Measurements from ENCODE around the gene NXF2. TPM values are rescaled to one million over a fixed set of nuclear protein-coding genes. Genes with fewer than 3 reads are reported as not detected.

Gene NXF2
- total RNA-seq, 2 donors from 2014 or later, result not detected

DNA sequence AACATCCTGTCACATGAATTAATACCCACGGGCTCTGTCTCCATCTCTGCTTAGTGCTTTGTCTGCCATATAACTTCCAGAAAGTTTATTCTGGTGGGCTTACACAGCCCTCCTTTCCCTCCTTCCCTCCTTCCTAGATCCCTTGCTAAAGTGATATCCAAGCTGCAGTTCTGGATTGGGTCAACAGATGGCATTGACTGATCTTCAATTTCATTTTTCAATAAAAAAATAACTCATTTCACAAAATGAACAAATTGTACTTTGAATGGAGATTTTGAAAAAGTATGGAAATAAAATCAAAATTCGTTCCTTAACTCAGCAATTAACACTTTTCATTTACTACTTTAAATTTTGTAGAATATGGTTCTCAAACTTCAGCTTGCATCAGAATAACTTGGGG is 94.9 kb downstream of the NXF2 start:
- Histone ChIP-seq H3K9me3 (no peaks in the 10 kb centered on the region), H3K4me3 (no peak overlapping the region), H3K4me1 (no peaks in the 10 kb centered on the region), H3K27ac (no peak overlapping the region), H3K27me3 (no peaks in the 10 kb centered on the region), H3K36me3 (no peaks in the 10 kb centered on the region)
- TF ChIP-seq, protein P1, sequence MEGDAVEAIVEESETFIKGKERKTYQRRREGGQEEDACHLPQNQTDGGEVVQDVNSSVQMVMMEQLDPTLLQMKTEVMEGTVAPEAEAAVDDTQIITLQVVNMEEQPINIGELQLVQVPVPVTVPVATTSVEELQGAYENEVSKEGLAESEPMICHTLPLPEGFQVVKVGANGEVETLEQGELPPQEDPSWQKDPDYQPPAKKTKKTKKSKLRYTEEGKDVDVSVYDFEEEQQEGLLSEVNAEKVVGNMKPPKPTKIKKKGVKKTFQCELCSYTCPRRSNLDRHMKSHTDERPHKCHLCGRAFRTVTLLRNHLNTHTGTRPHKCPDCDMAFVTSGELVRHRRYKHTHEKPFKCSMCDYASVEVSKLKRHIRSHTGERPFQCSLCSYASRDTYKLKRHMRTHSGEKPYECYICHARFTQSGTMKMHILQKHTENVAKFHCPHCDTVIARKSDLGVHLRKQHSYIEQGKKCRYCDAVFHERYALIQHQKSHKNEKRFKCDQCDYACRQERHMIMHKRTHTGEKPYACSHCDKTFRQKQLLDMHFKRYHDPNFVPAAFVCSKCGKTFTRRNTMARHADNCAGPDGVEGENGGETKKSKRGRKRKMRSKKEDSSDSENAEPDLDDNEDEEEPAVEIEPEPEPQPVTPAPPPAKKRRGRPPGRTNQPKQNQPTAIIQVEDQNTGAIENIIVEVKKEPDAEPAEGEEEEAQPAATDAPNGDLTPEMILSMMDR (IDR thresholded peaks at IDR 0.05), result no peak
- DNase-seq (ENCODE audit: low spot score), result no peak

DNA sequence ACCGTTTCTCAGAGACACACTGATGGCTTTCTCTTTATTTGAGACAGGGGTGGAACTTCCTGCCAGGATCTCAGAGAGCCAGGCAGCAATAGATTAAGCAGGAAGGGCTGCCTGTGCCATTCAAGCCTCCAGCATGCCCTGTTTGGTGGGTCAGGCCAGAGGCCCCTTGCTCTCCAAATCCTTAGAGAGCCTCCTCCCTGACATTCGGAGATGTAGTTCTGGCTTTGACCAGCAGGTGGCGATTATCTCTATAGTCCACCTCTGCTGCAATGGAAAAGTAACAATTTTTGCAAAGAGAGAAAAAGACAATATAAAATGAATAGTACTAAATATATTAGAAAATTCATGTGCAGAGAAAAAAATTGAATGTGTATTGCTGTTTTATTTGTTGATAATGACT is 98.9 kb downstream of the NXF2 start:
- DNase-seq (ENCODE audit: low spot score), result peak; percentile 73
- Histone ChIP-seq H3K4me3 (no peak overlapping the region), H3K36me3 (no peaks in the 10 kb centered on the region), H3K27ac (no peak overlapping the region), H3K4me1 (no peaks in the 10 kb centered on the region), H3K27me3 (no peaks in the 10 kb centered on the region), H3K9me3 (peaks cover 0 to 9% of the 10 kb centered on the region in 2 donors)
- TF ChIP-seq, protein P1 (IDR thresholded peaks at IDR 0.05), result peak; percentile 87 to 88

Other genes with a start within 250 kb of the NXF2 start
- 10 to 100 TPM in 1 of 2 donors, 1 to 10 TPM in 1; 9.6 to 20.8 TPM for gene TCEAL2, start 121.5 kb upstream of the NXF2 start, total RNA-seq
- gene TCEAL6, start 104.7 kb upstream of the NXF2 start, total RNA-seq, result 1 to 10 TPM in 1 of 2 donors, not detected in 1; 1.1 TPM
- gene BEX5, start 91.2 kb upstream of the NXF2 start, total RNA-seq, result 1 to 10 TPM; 3.3 to 4.7 TPM
- not detected for gene TCP11X1, start 31.9 kb upstream of the NXF2 start, total RNA-seq
- gene NXF2B, start 192.8 kb downstream of the NXF2 start, total RNA-seq, result not detected
- not detected for gene TCP11X2, start 224.6 kb downstream of the NXF2 start, total RNA-seq